ENCODE results near the gene GPC6.

DNA sequence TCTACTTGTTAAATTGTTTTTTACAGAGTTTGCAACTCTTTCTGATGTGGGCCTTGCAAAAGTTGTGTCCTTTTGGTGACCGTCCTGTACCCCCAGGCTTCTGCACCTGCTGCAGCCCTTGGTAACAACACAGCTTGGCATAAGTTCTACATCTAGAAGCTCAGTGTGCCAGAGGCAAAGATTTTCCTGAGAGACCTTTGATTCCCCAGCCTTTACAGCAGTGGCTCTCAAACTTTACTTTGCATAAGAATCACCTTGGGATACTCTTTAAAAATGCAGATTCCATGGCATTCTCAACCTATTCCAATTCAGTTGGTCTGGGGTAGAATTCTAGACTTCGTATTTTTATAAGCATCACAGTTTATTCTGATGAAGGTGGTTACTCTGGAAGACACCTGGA, 991.9 kb downstream of the GPC6 start:
- TF ChIP-seq TAF1 (IDR thresholded peaks at IDR 0.05; ENCODE audit: borderline replicate concordance, low read depth, low read length) (no peak), POLR2A (IDR thresholded peaks at IDR 0.05; ENCODE audit: low read depth, low read length) (no peak), POLR2AphosphoS5 (IDR thresholded peaks at IDR 0.05; ENCODE audit: low read depth, low read length) (no peak)
